CD4-positive, alpha-beta T cell treated with Interleukin-6 for 4 hours (primary cell): ENCODE measurements around the gene MBOAT7.
"Not testable (repeated sequence)": the region's sequence is repeated elsewhere in the genome, so short reads cannot be mapped to it uniquely, and the experiment has no call there.

Source experiments
- DNase-seq: peaks from one replicate; pipeline ENCODE4 v3.0.0-alpha.2; 2020; ENCODE audit warnings: mixed read lengths

MBOAT7 gene

GRCh38 chr19:54188215-54188871 is 1.0 kb downstream of the MBOAT7 start:
- peak; percentile 58 for DNase-seq

- DNase-seq = no peak
Measured at GRCh38 chr19:54186934-54187381, 2.4 kb downstream of the MBOAT7 start.

DNA sequence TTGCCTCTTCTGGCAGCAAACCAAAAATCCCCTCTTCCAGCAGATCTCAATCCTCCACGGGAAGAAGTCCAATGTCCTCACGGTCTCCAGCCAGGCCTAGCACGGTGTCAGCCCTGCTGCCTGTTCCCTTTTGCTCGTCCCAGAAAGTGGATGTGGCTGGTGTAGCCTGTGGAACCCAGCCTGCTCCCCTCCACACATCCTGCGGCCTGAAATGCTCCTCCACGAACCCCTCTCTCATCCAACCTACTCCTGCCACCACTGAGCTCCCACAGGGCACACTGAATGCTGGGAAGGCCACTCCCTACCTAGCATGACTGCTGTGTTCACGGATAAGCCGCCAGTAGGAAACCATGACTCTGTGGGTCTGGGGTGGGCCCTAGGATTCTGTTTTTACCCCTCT is 3.0 kb downstream of the MBOAT7 start:
- DNase-seq = no peak

GRCh38 chr19:54183431-54183830 is 5.9 kb downstream of the MBOAT7 start:
- no peak for DNase-seq

DNA sequence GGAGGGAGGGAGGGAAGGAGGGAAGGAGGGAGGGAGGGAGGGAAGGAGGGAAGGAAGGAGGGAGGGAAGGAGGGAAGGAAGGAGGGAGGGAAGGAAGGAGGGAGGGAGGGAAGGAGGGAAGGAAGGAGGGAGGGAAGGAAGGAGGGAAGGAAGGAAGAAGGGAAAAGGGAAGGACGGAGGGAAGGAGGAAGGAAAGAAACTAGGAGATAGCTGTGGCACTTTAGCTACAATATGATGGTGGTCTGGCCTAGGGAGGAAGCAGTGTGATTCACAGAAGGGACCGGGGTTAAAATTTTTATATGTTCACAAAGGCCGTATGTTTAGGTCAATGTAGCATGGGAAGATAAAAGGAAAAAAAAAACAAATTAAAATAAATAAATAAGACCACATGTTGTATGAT is 7.5 kb downstream of the MBOAT7 start:
- not testable (repeated sequence) for DNase-seq

DNA sequence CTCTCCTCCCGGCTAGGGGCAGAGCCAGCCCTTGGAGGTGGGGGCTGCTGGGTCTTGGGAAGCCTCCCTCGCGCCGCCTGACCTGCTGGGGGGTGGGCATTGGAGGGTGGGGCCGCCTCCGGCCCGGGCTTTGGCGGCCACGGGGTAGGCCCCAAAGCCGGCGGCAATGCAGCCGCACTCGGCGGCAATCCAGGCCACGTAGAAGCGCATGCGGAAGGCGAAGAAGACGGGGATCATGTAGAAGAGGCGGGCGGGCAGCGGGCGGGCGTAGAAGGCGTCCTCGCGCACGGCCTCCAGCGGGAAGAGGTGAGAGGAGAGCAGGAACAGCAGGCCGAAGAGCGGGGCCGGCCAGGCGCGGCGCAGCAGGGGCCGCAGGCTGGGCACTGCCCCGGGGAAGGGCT is 8.7 kb downstream of the MBOAT7 start:
- DNase-seq = no peak

DNA sequence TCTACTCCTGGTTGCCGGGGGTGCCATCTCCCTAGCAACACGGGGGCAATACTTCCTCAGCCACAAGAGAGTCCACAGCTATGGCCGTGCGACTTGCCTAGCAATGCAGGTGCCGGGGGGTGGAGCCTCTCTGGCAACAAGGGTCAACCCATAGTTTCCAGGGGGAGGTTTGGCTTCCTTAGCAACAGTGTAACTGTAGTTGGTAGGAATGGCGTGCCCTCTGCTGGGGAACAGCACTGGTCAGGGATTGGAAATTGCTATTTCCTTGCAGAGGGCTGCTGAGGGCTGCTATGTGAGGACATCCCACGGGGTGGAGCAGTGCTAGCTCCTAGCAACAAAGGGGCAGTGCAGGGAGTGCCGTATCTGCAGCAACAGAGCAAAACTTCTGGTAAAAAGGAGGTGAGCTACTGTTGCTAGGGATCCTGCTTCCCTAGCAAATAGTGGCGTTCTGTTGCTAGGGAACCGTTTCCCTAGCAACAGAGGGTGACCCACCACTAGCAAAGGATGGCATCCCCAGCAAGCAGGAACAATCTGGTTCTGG is 9.4 kb downstream of the MBOAT7 start:
- no peak for DNase-seq

DNA sequence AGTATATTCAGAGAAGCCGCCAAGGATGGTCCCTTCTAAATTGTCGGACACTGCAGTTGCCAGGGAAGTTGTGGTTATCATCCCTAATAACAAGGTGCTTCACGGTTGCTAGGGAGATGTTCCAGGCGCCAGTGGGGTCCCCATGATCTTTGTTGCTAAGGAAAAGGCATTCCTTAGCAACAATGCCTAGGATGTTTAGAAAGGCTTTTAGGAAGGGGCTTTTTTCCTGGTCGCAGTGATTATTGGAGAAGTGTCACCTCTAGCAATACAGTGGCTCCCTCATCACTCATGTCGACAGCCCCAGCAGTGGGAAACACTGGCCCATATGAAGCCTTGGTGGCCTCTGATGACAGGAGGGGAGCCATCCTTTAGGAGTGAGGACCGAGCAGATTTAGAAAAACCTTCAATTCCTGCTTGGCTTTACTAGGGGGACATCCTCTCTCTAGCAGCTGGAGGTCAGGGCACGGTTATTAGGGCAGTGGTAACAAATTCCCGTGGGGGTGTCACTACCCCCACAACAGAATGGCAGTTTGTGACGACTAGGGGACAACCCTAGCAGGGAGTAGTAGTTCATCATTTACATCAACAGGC is 10.0 kb downstream of the MBOAT7 start:
- DNase-seq = no peak

DNA sequence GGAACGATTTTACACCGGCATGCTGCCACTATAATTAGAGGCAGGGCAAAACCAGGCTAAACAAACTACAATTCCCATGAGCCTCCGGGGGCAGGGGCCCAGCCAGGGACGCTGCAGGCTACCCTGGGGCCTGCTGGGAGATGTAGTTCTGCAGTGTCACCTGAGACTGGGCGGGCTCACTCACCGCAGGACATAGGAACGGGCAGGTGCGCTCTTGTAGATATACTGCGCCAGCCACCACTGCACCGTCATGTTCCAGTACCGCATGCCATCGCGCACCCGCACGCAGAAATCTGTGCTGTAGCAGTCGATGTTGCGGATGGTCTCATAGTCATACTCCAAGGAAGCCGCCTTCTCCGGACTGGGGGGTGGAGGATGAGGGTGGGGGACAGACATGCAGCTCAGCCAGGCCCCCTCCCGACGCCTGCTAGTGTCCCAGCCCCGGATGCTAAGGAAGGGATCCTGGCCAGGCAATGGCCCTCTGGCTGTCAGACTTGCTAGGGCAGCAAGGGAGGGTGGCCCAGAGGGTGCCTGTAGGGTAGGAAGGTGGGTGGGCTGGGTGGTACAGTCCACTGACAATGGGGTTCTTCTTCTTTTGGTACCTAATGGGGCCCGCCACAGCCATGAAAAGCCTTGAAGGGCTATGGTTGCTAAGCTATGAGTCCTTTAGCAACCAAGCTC is 10.7 kb downstream of the MBOAT7 start:
- DNase-seq = peak; percentile 44

- no peak for DNase-seq
Measured at GRCh38 chr19:54173951-54174834, 15.2 kb downstream of the MBOAT7 start.

DNA sequence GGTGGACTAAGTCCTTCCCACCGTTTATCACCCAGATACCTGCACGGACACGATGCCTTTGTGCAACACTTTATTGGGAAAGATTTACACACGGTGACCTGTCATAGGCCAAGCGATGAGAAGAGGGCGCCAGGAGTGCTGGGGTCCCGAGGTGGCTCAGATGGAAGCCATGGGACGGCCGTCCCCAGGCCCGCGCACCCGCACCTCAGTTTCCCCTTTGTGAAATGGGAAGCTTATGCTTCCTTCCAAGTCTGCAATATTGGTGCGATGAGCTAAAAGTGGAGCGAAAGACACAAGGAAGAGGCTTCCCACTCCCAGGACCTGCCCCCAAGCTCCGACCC is 16.1 kb downstream of the MBOAT7 start:
- DNase-seq = no peak

GRCh38 chr19:54172471-54173358 is 16.7 kb downstream of the MBOAT7 start, which contains the start of gene TMC4:
Gene TMC4, minus strand, starts transcription at chr19:54173160. Its CDS starts 43 bp downstream, at chr19:54173117.
- peak; percentile 20 for DNase-seq

GRCh38 chr19:54171736-54172431 is 17.5 kb downstream of the MBOAT7 start:
- DNase-seq = not testable (repeated sequence)

DNA sequence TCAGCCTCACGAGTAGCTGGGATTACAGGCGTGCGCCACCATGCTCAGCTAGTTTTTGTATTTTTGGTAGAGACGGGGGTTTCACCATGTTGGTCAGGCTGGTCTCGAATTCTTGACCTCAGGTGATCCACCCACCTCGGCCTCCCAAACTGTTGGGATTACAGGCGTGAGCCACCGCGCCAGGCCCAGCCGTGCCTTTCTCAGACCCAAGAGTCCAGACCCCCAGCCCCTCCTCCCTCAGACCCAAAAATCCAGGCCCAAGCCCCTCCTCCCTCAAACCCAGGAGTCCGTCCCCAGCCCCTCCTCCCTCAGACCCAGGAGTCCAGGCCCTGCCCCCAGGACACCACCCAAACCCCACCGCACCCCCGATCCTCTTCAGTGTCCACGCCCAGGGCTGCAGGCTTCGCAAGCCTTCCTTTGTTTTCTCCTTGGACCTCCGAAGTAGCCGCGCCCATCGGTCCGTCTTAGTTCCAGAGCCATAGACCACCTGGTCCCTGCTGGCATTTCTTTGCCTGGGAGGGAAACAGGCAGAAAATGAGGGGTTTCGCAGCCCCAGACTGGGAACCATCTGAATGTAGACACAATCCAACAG is 20.1 kb downstream of the MBOAT7 start:
- no peak for DNase-seq

DNA sequence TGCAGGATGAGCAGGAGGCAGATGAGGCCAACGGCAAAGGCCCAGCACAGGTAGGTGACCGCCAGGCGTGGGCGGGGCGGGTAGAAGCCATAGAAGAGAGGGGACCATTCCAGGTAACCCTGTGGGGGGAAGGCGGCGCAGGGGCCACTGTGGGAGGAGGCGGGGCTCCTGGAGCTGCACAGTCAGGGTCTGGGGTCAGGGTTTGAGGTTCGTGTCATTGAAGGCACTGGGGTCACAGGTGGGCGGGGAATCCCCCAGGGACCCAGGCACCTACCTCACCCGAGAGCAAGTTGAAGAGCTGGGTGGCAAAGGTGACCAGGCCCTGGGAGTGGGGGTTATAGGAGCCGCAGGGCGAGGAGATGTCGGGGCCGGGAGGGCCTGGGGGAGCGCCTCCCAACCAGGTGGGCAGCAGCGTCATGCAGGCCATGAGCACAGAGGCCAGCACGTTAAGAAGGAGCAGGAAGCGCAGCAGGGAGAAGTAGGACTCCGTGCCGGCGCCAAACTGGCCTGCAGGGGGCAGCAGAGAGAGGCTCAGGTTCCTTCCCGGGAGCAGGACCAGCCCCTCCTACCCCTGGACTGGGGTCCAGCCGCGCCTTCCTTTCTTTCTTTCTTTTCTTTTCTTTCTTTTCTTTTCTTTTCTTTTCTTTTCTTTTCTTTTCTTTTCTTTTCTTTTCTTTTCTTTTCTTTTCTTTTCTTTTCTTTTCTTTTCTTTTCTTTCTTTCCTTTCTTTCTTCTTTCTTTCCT is 21.0 kb downstream of the MBOAT7 start:
- DNase-seq = peak; percentile 94

DNA sequence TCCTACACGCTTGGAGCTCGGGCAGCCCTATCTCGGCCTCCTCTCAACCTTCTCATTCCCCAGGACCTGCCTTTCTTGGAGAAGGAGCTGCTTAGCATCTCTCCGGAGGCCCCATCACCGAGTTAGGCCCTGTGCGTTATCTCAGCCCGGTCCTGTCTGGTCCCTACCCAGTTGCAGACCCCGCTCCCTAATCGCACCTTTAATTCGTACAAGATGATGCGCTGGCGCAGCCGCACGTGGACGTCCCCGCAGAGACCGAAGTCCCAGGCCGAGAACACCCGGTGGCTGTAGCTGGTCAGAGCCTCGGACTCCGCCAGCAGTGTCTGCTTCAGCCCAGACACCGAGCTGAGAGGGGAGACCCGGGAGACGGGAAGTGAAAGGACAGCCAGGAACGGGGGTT is 24.2 kb downstream of the MBOAT7 start:
- DNase-seq = no peak

DNA sequence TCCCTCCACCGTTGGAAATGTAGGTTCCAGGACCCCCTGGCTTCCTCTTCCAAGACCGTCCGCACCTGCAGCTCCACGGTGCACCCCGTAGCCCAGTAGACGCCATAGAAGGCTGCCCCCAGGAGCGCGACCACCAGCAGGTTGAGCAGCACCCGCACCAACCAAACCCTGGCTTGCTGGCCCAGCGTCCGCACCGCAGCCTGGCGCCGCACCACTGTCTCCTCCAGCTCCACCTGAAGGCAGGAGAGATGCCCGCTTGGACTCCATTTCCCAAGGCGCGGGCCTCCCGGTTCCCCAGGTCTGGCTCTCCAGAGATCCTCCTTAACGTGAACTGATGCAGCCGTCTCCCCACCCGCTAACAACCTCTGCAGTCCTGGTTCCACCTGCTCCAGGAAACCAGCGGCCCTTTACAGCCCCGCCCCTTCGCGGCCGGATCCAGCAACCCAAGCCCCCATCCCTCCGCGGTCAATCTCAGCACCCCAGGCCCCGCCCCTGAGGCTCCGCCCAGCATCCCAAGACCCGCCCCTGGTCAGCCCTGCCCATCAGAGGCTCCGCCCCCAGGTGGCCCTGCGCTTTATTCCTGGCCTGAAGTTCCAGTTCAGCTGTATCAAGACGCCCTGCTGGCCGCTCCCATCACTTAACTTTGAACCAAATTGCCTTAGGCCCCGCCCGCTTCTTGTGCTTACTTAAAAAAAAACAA is 24.9 kb downstream of the MBOAT7 start:
- DNase-seq = peak; percentile 72

DNA sequence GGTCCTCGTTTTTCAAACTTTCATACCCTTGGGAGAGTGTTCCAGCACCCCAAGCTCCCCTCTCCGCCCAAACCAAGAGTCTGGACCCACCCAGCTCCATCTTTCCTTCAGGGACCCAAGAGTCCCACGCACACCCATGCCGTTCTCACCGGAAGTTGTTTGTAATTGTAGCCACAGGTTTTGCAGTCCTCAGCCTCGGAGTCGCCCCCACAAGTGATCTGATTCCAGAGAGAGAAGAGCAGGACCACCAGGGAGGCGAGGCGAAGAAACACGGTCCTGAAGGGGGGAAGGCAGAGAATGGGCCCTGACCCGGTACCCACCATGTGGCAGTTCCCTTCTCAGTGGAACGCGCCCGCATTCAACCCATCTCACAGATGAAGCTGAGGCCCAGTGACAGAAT is 26.5 kb downstream of the MBOAT7 start:
- DNase-seq = no peak

GRCh38 chr19:54162241-54162805 is 27.1 kb downstream of the MBOAT7 start:
- peak; percentile 93 for DNase-seq
